ENCODE results near the gene ARMC2. TPM values are rescaled to one million over a fixed set of nuclear protein-coding genes. Genes with fewer than 3 reads are reported as not detected.
"Not testable (repeated sequence)": the region's sequence is repeated elsewhere in the genome, so short reads cannot be mapped to it uniquely, and the experiment has no call there.

Gene ARMC2
- polyA plus RNA-seq, 1 of the 3 experiments (the other 2 are of a cell fraction) = 2.4 TPM

DNA sequence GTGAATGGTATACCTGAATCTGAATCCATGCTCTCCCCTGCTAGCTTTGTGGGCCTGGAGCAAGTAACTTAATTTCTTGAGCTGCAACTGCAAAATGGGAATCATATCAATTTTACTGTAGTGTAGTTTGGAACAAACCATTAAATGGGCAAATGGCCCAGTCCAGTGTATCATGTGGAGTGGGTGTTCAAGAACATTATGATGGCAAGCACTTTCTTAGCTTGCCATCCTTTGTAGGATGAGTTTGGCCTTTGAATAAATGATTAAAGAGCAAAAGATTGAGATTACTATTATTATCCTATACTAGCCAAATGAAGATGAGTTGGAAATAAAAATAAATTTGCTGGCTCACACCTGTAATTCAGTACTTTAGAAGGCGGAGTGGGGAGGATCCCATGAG is 126.0 kb downstream of the ARMC2 start:
- 62% methylated on average over 1 of the region's 1 CpG for WGBS (ENCODE audit: low lambda C conversion rate)
- Histone ChIP-seq H3K9me2 (no peaks in the 10 kb centered on the region), H4K20me1 (ENCODE audit: insufficient read depth) (no peaks in the 10 kb centered on the region), H3K9ac (no peak overlapping the region), H3K79me2 (ENCODE audit: insufficient read depth) (no peaks in the 10 kb centered on the region), H3K4me3 (ENCODE audit: low read depth in 2 of 2, low read length in 1 of 2) (no peak overlapping the region), H3K9me3 (no peaks in the 10 kb centered on the region), H3K27me3 (ENCODE audit: insufficient read depth) (no peaks in the 10 kb centered on the region), H3F3A (replicated peaks; ENCODE audit: insufficient read depth) (no peaks in the 10 kb centered on the region), H3K27ac (ENCODE audit: low read depth in 2 of 2, low read length in 1 of 2) (no peak overlapping the region), H3K36me3 (replicated peaks in 1 of 2; ENCODE audit: control insufficient read depth in 1 of 2, insufficient read depth in 2 of 2, low read length in 1 of 2) (no peaks in the 10 kb centered on the region), H3K4me2 (no peak overlapping the region), H3K4me1 (ENCODE audit: control insufficient read depth in 1 of 2, insufficient read depth in 2 of 2, low read depth in 1 of 2, low read length in 1 of 2) (no peaks in the 10 kb centered on the region), H2AFZ (ENCODE audit: low read depth) (no peak overlapping the region)
- CTCF ChIA-PET = interaction anchor here (1.1 kb wide), 1 partner anchor 72 kb away, joined by 3 read pairs; no protein-coding TSS in a partner anchor
- no peak for DNase-seq
- POLR2A ChIA-PET = no interaction called here
- TF ChIP-seq EZH2phosphoT487 (IDR thresholded peaks at IDR 0.05; ENCODE audit: borderline replicate concordance, low read depth) (no peak), GABPA (IDR thresholded peaks at IDR 0.05; ENCODE audit: low read depth) (no peak), FOSL2 (IDR thresholded peaks at IDR 0.05; ENCODE audit: borderline replicate concordance, low read depth) (no peak), TAF1 (IDR thresholded peaks at IDR 0.05; ENCODE audit: borderline replicate concordance, low read depth, low read length) (no peak), NFIC (IDR thresholded peaks at IDR 0.05; ENCODE audit: borderline replicate concordance) (no peak), FOXJ3 (CRISPR knock-in tag; IDR thresholded peaks at IDR 0.05) (no peak), RXRA (IDR thresholded peaks at IDR 0.05; ENCODE audit: borderline replicate concordance, low read depth) (no peak), USF2 (IDR thresholded peaks at IDR 0.05; ENCODE audit: borderline replicate concordance, low read depth, low read length) (no peak), RCOR1 (IDR thresholded peaks at IDR 0.05; ENCODE audit: low read length) (no peak), CHD2 (IDR thresholded peaks at IDR 0.05; ENCODE audit: low read length, partially characterized antibody) (no peak), JUND (IDR thresholded peaks at IDR 0.05) (no peak), POLR2AphosphoS5 (IDR thresholded peaks at IDR 0.05; ENCODE audit: low read depth, low read length) (no peak), RFX5 (IDR thresholded peaks at IDR 0.05; ENCODE audit: low read length) (no peak)
- TF ChIP-seq, protein P1, sequence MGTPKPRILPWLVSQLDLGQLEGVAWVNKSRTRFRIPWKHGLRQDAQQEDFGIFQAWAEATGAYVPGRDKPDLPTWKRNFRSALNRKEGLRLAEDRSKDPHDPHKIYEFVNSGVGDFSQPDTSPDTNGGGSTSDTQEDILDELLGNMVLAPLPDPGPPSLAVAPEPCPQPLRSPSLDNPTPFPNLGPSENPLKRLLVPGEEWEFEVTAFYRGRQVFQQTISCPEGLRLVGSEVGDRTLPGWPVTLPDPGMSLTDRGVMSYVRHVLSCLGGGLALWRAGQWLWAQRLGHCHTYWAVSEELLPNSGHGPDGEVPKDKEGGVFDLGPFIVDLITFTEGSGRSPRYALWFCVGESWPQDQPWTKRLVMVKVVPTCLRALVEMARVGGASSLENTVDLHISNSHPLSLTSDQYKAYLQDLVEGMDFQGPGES (IDR thresholded peaks at IDR 0.05; ENCODE audit: low read depth, low read length) = no peak
- TF ChIP-seq, protein P2, sequence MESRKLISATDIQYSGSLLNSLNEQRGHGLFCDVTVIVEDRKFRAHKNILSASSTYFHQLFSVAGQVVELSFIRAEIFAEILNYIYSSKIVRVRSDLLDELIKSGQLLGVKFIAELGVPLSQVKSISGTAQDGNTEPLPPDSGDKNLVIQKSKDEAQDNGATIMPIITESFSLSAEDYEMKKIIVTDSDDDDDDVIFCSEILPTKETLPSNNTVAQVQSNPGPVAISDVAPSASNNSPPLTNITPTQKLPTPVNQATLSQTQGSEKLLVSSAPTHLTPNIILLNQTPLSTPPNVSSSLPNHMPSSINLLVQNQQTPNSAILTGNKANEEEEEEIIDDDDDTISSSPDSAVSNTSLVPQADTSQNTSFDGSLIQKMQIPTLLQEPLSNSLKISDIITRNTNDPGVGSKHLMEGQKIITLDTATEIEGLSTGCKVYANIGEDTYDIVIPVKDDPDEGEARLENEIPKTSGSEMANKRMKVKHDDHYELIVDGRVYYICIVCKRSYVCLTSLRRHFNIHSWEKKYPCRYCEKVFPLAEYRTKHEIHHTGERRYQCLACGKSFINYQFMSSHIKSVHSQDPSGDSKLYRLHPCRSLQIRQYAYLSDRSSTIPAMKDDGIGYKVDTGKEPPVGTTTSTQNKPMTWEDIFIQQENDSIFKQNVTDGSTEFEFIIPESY (IDR thresholded peaks at IDR 0.05; ENCODE audit: borderline replicate concordance, low read depth) = no peak
- TF ChIP-seq, protein P3, sequence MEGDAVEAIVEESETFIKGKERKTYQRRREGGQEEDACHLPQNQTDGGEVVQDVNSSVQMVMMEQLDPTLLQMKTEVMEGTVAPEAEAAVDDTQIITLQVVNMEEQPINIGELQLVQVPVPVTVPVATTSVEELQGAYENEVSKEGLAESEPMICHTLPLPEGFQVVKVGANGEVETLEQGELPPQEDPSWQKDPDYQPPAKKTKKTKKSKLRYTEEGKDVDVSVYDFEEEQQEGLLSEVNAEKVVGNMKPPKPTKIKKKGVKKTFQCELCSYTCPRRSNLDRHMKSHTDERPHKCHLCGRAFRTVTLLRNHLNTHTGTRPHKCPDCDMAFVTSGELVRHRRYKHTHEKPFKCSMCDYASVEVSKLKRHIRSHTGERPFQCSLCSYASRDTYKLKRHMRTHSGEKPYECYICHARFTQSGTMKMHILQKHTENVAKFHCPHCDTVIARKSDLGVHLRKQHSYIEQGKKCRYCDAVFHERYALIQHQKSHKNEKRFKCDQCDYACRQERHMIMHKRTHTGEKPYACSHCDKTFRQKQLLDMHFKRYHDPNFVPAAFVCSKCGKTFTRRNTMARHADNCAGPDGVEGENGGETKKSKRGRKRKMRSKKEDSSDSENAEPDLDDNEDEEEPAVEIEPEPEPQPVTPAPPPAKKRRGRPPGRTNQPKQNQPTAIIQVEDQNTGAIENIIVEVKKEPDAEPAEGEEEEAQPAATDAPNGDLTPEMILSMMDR (IDR thresholded peaks at IDR 0.05) = no peak

GRCh38 chr6:108978638-108979037 is 130.4 kb downstream of the ARMC2 start:
- H3K9me3 ChIP-seq; DNase-seq; H3K9ac ChIP-seq; H3K4me3 ChIP-seq (ENCODE audit: low read depth in 2 of 2, low read length in 1 of 2); H3F3A ChIP-seq (replicated peaks; ENCODE audit: insufficient read depth); H3K36me3 ChIP-seq (replicated peaks in 1 of 2; ENCODE audit: control insufficient read depth in 1 of 2, insufficient read depth in 2 of 2, low read length in 1 of 2); H3K27me3 ChIP-seq (ENCODE audit: insufficient read depth); H4K20me1 ChIP-seq (ENCODE audit: insufficient read depth); H3K27ac ChIP-seq (ENCODE audit: low read depth in 2 of 2, low read length in 1 of 2); H3K79me2 ChIP-seq (ENCODE audit: insufficient read depth); H2AFZ ChIP-seq (ENCODE audit: low read depth); POLR2A ChIA-PET; CTCF ChIA-PET; H3K4me1 ChIP-seq (ENCODE audit: control insufficient read depth in 1 of 2, insufficient read depth in 2 of 2, low read depth in 1 of 2, low read length in 1 of 2); H3K9me2 ChIP-seq; H3K4me2 ChIP-seq: not testable (repeated sequence)
- WGBS (ENCODE audit: low lambda C conversion rate) = 100% methylated on average over 1 of the region's 1 CpG
